Measurements from ENCODE around the gene DMD.

- no peak for TF ChIP-seq CTCF (IDR thresholded peaks at IDR 0.05)
- TF ChIP-seq POLR2A (IDR thresholded peaks at IDR 0.05) = no peak
- no peak for TF ChIP-seq EP300 (IDR thresholded peaks at IDR 0.05)
Measured at GRCh38 chrX:32741910-32742309, 469.4 kb downstream of the DMD start.
